ENCODE measurements around the gene SNX11.

GRCh38 chr17:48104440-48104839 lies 3.1 kb upstream of the SNX11 start:
- TF ChIP-seq CTCF (conservative IDR thresholded peaks at IDR 0.05; ENCODE audit: low read length) (no peak), EZH2phosphoT487 (IDR thresholded peaks at IDR 0.05; ENCODE audit: borderline replicate concordance, low read depth, low read length) (no peak)

Measured in OCI-LY7 (cell line).